Measurements from ENCODE around the gene DUS3L. TPM values are rescaled to one million over a fixed set of nuclear protein-coding genes. Genes with fewer than 3 reads are reported as not detected.

DUS3L gene
- total RNA-seq (2014; rRNA removed; shearing (Covaris generic)) = 100 and 105 TPM in 2 replicates

GRCh38 chr19:5790559-5791520 lies at the start of gene DUS3L:
TSS of gene DUS3L (minus strand) at chr19:5791163. CDS start at chr19:5791141, 22 bp downstream.
- peak; percentile 99 for DNase-seq (ENCODE audit: low spot score)
- in situ Hi-C loops (cut with HindIII; ENCODE audit: low sequenced_read_pairs) = no loop called here

GRCh38 chr19:5839065-5840017 lies 48.4 kb upstream of the DUS3L start, which contains the start of gene FUT6:
TSS of gene FUT6 (minus strand) at chr19:5839702. CDS start at chr19:5832567, 7,135 bp downstream.
- DNase-seq (ENCODE audit: low spot score) = no peak
- in situ Hi-C loops (cut with HindIII; ENCODE audit: low sequenced_read_pairs) = no loop called here

GRCh38 chr19:5838353-5839064 lies 47.5 kb upstream of the DUS3L start:
- DNase-seq (ENCODE audit: low spot score) = no peak
- in situ Hi-C loops (cut with HindIII; ENCODE audit: low sequenced_read_pairs) = no loop called here

- in situ Hi-C loops (cut with HindIII; ENCODE audit: low sequenced_read_pairs) = no loop called here
- no peak for DNase-seq (ENCODE audit: low spot score)
These were observed 46.9 kb upstream of the DUS3L start for GRCh38 chr19:5837761-5838352.

- in situ Hi-C loops (cut with HindIII; ENCODE audit: low sequenced_read_pairs) = no loop called here
These were observed 41.7 kb upstream of the DUS3L start for GRCh38 chr19:5832527-5833216.

GRCh38 chr19:5832061-5832460 lies 41.1 kb upstream of the DUS3L start:
- in situ Hi-C loops (cut with HindIII; ENCODE audit: low sequenced_read_pairs) = no loop called here
- DNase-seq (ENCODE audit: low spot score) = no peak

More at GRCh38 chr19:5832527-5833216, 41.7 kb upstream of the DUS3L start:
- no peak for DNase-seq (ENCODE audit: low spot score)

GRCh38 chr19:5831159-5831558 lies 40.2 kb upstream of the DUS3L start:
- in situ Hi-C loops (cut with HindIII; ENCODE audit: low sequenced_read_pairs) = no loop called here

DNA sequence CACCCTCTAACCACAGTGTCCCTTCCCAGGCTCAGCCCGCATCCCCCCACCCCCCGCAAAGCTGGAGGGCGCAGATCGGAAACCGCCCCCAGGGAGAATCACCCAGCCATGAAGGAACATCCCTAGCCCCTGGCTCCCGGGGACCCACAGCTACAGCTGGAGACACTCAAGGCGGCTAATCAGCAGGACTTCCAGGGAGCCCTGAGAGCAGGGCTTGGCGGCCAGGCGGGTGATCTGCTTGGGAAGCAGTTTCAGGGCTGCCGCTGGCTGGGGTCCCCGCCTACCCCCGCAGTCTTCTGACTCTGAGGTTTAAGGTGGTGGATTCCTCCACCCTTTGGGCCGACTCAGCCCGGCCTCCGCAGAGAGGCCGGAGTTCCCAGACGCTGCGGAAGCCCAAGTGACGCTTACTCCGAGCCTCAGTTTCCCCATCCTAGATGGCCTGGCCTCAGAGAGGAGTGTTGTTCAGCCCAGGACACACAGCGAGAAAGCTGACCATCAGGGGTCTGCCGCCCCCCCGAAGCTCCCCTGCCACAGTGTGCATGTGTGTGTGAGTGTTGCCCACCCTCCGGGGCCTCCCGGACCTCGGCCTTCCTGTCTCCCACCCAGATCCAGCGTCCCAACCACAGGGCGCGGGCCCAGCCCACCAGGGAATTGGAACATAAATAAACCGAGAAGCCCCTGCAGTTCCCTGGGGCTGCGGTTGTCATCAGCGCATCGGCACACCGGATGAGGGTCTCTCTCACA lies 38.8 kb upstream of the DUS3L start:
- in situ Hi-C loops (cut with HindIII; ENCODE audit: low sequenced_read_pairs) = no loop called here
- DNase-seq (ENCODE audit: low spot score) = no peak

More at GRCh38 chr19:5831159-5831558, 40.2 kb upstream of the DUS3L start:
- no peak for DNase-seq (ENCODE audit: low spot score)

DNA sequence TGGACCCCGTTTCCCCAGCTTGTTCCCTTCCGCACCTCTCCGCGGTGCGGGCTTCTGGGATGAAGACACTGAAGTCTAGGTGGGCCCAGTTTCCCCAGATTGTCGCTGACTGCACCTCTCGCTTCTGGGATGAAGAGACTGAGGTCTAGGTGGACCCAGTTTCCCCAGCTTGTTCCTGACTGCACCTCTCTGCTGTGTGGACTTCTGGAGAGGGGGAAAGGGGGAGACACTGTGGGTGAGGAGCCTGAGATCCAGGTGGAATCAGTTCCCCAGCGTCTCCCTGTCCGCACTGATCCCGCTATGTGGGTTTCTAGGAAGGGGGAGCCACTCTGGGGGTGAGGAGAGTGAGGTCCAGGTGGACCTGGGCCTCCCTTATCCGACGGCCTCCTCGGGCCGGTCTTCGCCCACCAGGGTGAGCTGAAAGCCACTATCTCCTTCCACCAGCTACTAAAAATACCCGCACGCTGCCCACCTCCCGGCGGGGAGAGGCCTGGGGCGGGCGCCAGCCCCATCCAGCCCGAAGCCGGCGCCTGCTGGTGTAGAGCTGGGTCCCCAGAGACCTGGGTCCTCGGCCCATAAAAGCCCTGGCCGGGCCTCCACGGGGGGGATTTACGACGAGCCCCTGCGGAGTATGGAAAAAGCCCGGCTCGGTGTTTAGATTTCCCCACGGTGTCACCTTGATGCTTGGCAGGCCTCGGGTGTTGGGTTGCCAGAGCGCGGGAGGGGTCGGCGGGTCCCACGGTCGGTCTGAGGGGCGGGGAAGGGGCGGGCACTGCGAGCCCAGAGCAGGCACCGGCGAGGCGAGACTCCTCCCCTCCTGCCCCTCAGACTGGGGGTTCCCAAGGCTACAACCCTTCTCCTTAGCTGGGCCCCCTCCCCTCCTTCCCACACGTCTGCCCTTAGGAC lies 38.0 kb upstream of the DUS3L start:
- in situ Hi-C loops (cut with HindIII; ENCODE audit: low sequenced_read_pairs) = no loop called here
- DNase-seq (ENCODE audit: low spot score) = no peak

- in situ Hi-C loops (cut with HindIII; ENCODE audit: low sequenced_read_pairs) = no loop called here
- DNase-seq (ENCODE audit: low spot score) = peak; percentile 33
These were observed 37.1 kb upstream of the DUS3L start for GRCh38 chr19:5827891-5828660.

- in situ Hi-C loops (cut with HindIII; ENCODE audit: low sequenced_read_pairs) = no loop called here
- no peak for DNase-seq (ENCODE audit: low spot score)
These were observed 36.5 kb upstream of the DUS3L start for GRCh38 chr19:5827342-5827890.

DNA sequence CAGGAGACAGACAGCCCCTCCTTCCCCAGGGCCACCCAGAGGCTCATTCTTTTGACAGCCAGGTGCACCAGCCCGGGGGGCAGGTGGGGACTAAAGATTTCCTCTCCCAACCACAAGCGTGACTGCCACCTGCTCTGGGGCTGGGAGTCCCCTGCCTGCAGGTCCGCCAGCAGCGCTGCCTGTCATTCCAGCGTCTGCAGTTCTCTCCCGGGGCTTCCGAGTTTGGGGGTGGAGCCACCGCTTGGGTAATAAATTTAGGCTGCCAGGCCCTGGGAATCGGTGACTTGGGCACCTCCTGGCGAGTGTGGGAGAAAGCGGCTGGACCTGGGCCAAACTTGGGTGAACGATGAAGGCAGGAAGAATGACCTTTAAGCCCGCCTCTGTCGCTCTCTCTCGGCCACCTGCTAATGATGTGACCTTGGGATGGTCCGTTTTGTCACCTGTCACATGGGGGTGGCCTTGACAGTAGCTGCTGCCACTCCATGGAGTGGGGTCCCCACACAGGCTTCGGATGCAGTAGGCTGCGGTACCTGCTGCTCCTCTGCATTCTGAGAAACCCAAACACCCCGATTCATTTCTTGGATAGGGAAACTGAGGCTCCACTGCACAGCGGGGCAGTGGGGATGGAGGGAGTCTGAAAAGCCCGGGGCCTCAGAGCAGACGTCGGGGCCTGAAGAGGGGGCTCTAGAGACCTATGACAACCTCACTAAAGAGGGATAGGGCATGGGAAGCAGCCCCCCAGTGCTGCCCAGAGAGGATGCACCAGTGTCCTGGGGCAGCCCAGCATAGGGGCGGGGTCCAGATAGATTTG lies 35.8 kb upstream of the DUS3L start:
- DNase-seq (ENCODE audit: low spot score) = no peak
- in situ Hi-C loops (cut with HindIII; ENCODE audit: low sequenced_read_pairs) = no loop called here

DNA sequence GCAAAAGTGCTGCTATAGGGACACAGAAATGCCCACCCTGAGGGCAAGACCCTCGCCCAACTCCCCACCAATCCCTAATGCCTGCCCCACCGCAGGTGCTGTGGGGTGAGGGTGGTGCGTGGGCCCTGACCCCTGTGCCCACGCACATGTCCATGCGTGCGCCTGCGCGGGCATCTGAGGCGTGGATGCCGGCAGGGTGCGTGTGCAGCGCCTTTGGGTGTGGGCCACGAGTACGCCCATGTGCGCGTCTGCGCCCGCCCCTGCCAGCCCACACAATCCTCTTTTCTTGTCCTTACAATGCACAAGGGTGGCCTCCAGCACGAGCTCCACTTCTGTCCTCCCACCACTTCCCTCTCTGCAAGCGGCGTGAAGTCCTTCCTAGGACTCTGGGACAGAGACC lies 34.2 kb upstream of the DUS3L start:
- DNase-seq (ENCODE audit: low spot score) = no peak
- in situ Hi-C loops (cut with HindIII; ENCODE audit: low sequenced_read_pairs) = no loop called here

GRCh38 chr19:5824751-5825150 lies 33.8 kb upstream of the DUS3L start:
- in situ Hi-C loops (cut with HindIII; ENCODE audit: low sequenced_read_pairs) = no loop called here

More at GRCh38 chr19:5824751-5825150, 33.8 kb upstream of the DUS3L start:
- DNase-seq (ENCODE audit: low spot score) = no peak

Data from G401 (cell line).